Keratinocyte (primary cell): ENCODE measurements around the gene MRPS11.

Source experiments
- CTCF ChIP-seq, 3 experiments: IDR thresholded peaks in 1 of 3; conservative IDR thresholded peaks in 1 of 3; optimal IDR thresholded peaks in 1 of 3; 2 replicates in 2 of 3; 3 replicates in 1 of 3; pipeline versions ENCODE3 to v1.5.1; 2011; ENCODE audit warnings: low read length in 3 of 3, mild to moderate bottlenecking in 3 of 3, moderate library complexity in 2 of 3, control low read depth in 1 of 3, inconsistent platforms in 1 of 3; ENCODE audit not compliant: insufficient read depth in 2 of 3; ENCODE audit errors: extremely low read depth in 1 of 3
- EZH2 ChIP-seq: IDR thresholded peaks from one replicate; pipeline ENCODE4 v1.6.1; 2012; ENCODE audit warnings: inconsistent platforms, mild to moderate bottlenecking, low read length, moderate library complexity

GRCh38 chr15:88479169-88479568 is 11.7 kb downstream of the MRPS11 start:
- TF ChIP-seq CTCF (optimal IDR thresholded peaks at IDR 0.05 in 1 of 3, IDR thresholded peaks at IDR 0.05 in 1 of 3, conservative IDR thresholded peaks at IDR 0.05 in 1 of 3; ENCODE audit: extremely low read depth in 1 of 3, insufficient read depth in 2 of 3, low read length in 3 of 3) = no peak
- no peak for TF ChIP-seq EZH2
